Caco-2 (cell line): Measurements from ENCODE around the gene SELENOO. TPM values are rescaled to one million over a fixed set of nuclear protein-coding genes. Genes with fewer than 3 reads are reported as not detected.
A peak's percentile ranks its signal among the peaks of the same experiment; 100 is the strongest.

Source experiments
- BruUV-seq: library from RNA; stranded (reverse); fragments of 400-500 nt; replicated peaks from 2 replicates; lab custom pipeline; 2021; lab: Mats Ljungman, UMichigan
- CTCF ChIA-PET: fragments of 300-600 bp; sonication (Branson Sonifier 250); formaldehyde crosslinking; loops from one replicate; lab custom pipeline; 2022; ENCODE audit warnings: antibody characterized with exemption; lab: Charles Lee
- POLR2A ChIA-PET: fragments of 300-600 bp; sonication (Branson Sonifier 250); formaldehyde crosslinking; loops from one replicate; lab custom pipeline; 2022; ENCODE audit warnings: antibody characterized with exemption; lab: Charles Lee
- DNase-seq, 2 experiments: peaks; one replicate each; pipeline versions ENCODE4 v3.0.0 to v3.0.0-alpha.2; 2020 to 2022
- H3K27me3 ChIP-seq: replicated peaks from 2 replicates; pipeline ENCODE4 v1.6.0; 2011; ENCODE audit warnings: low read length; ENCODE audit not compliant: control insufficient read depth, insufficient read depth
- H3K36me3 ChIP-seq: 2 replicates; pipeline ENCODE4 v1.5.1; 2011; ENCODE audit warnings: low read length; ENCODE audit not compliant: control insufficient read depth, insufficient read depth
- H3K4me1 ChIP-seq: fragments of 250-450 bp; sonication (Bioruptor Pico); 2 replicates; pipeline ENCODE4 v1.5.1; 2020; ENCODE audit warnings: mild to moderate bottlenecking
- H3K4me3 ChIP-seq: 2 replicates; pipeline ENCODE4 v1.5.1; 2011; ENCODE audit warnings: low read depth, mild to moderate bottlenecking, control low read depth, low read length
- H3K9me3 ChIP-seq: fragments of 250-450 bp; sonication (Bioruptor Pico); 2 replicates; pipeline ENCODE4 v1.5.1; 2020; ENCODE audit warnings: mild to moderate bottlenecking, moderate library complexity
- H3K27ac Mint-ChIP-seq: one replicate; pipeline ENCODE4 v1.8.0; 2022; ENCODE audit warnings: mixed read lengths; ENCODE audit not compliant: unreplicated experiment
- H3K27me3 Mint-ChIP-seq: one replicate; pipeline ENCODE4 v1.8.0; 2022; ENCODE audit warnings: mixed read lengths; ENCODE audit not compliant: insufficient read depth, unreplicated experiment
- H3K36me3 Mint-ChIP-seq: one replicate; pipeline ENCODE4 v1.8.0; 2022; ENCODE audit warnings: mild to moderate bottlenecking, mixed read lengths; ENCODE audit not compliant: insufficient read depth, unreplicated experiment
- H3K4me1 Mint-ChIP-seq: one replicate; pipeline ENCODE4 v1.8.0; 2022; ENCODE audit warnings: low read depth, mixed read lengths; ENCODE audit not compliant: unreplicated experiment
- H3K4me3 Mint-ChIP-seq: one replicate; pipeline ENCODE4 v1.8.0; 2022; ENCODE audit warnings: mild to moderate bottlenecking, moderate library complexity, mixed read lengths; ENCODE audit not compliant: unreplicated experiment
- H3K9me3 Mint-ChIP-seq: one replicate; pipeline ENCODE4 v1.8.0; 2022; ENCODE audit warnings: mixed read lengths; ENCODE audit not compliant: unreplicated experiment
- intact Hi-C: fragments of 100-400 bp; cut with micrococcal nuclease; formaldehyde crosslinking; loops from one replicate; pipeline ENCODE4 v1.10.0; 2022; ENCODE audit not compliant: unreplicated experiment
- total RNA-seq: library from RNA; stranded (reverse); gene quantifications from 2 replicates; pipeline ENCODE4 v1.2.3, GENCODE V29; 2022
- TF ChIP-seq, protein P1 (sequence below), 2 experiments: fragments of 200-600 bp in 1 of 2; IDR thresholded peaks; 1 replicate in 1 of 2; 2 replicates in 1 of 2; pipeline versions ENCODE4 v1.5.1 to v1.8.0; 2011 to 2022; ENCODE audit warnings: antibody characterized with exemption in 1 of 2, control low read depth in 1 of 2, inconsistent platforms in 1 of 2, low read depth in 1 of 2, low read length in 1 of 2, mild to moderate bottlenecking in 1 of 2, moderate library complexity in 1 of 2; ENCODE audit not compliant: insufficient read depth in 1 of 2, severe bottlenecking in 1 of 2, unreplicated experiment in 1 of 2

The SELENOO gene
- total RNA-seq, 1 experiment from 2014 or later = 29.3 TPM

- no peaks in the 10 kb centered on the region for H3K9me3 Mint-ChIP-seq
- H3K36me3 Mint-ChIP-seq = peaks cover 21% of the 10 kb centered on the region
- no peaks in the 10 kb centered on the region; the same call in 1 of the 2 replicates for H3K36me3 ChIP-seq
- H3K4me3 ChIP-seq = no peak overlapping the region
- ChIA-PET POLR2A (no interaction called here), CTCF (no interaction called here)
- H3K9me3 ChIP-seq = no peaks in the 10 kb centered on the region
- H3K27ac Mint-ChIP-seq = no peak overlapping the region
- no TSS peak for BruUV-seq
- H3K4me3 Mint-ChIP-seq = no peak overlapping the region
- no peaks in the 10 kb centered on the region for H3K27me3 ChIP-seq
- no peaks in the 10 kb centered on the region for H3K4me1 ChIP-seq
- no peaks in the 10 kb centered on the region for H3K27me3 Mint-ChIP-seq
- no peak for DNase-seq
- intact Hi-C loops = no loop called here
- TF ChIP-seq, protein P1, sequence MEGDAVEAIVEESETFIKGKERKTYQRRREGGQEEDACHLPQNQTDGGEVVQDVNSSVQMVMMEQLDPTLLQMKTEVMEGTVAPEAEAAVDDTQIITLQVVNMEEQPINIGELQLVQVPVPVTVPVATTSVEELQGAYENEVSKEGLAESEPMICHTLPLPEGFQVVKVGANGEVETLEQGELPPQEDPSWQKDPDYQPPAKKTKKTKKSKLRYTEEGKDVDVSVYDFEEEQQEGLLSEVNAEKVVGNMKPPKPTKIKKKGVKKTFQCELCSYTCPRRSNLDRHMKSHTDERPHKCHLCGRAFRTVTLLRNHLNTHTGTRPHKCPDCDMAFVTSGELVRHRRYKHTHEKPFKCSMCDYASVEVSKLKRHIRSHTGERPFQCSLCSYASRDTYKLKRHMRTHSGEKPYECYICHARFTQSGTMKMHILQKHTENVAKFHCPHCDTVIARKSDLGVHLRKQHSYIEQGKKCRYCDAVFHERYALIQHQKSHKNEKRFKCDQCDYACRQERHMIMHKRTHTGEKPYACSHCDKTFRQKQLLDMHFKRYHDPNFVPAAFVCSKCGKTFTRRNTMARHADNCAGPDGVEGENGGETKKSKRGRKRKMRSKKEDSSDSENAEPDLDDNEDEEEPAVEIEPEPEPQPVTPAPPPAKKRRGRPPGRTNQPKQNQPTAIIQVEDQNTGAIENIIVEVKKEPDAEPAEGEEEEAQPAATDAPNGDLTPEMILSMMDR (IDR thresholded peaks at IDR 0.05; ENCODE audit: insufficient read depth in 1 of 2, low read depth in 1 of 2, low read length in 1 of 2, severe bottlenecking in 1 of 2, unreplicated experiment in 1 of 2) = no peak
- no peaks in the 10 kb centered on the region for H3K4me1 Mint-ChIP-seq
Measured at GRCh38 chr22:50225200-50225969, 24.6 kb downstream of the SELENOO start.

DNA sequence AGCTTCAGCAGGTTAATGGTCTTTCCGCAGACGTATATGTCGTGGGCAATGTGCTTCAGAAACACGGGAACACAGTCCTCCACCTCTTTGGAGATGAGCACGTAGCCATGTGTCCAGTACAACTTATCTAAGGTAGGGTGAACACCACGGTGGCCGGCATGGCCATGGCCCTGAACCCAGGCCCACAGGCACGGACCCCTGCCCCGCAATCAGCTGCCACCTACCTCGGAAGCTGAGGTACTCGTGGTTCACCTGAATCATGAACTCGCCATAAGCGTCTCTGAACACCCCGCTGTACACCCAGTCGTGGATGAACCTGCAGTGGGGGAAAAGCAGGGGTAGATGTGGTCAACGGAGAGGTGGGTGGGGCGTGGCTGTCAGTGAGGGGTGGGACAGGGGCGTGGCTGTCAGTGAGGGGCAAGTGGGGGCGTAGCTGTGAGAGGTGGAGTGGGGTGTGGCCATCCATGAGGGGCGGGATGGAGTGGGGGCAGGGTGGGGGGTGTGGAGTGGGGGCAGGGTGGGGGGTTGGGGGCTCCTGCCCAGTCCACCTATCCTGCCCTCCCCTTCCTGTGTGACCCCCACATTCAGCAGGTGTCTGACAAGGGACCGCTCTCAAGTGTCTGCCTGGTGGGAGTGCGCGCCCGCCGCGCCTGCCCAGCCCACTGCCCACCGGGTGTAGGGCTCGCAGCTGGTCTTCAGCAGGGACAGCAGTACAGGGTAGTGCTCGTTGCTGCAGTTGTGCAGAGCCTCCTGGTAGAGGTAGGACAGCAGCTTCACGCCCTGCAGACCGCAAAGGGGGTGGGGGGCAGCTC is 25.5 kb downstream of the SELENOO start:
- Mint-ChIP-seq H3K27me3 (no peaks in the 10 kb centered on the region), H3K4me3 (no peak overlapping the region), H3K4me1 (no peaks in the 10 kb centered on the region), H3K27ac (no peak overlapping the region), H3K36me3 (peaks cover 20% of the 10 kb centered on the region), H3K9me3 (no peaks in the 10 kb centered on the region)
- H3K36me3 ChIP-seq = no peaks in the 10 kb centered on the region
- no peaks in the 10 kb centered on the region for H3K27me3 ChIP-seq
- intact Hi-C loops = no loop called here
- no peaks in the 10 kb centered on the region for H3K4me1 ChIP-seq
- DNase-seq = peak in 1 of 2 experiments; percentile 32
- no peaks in the 10 kb centered on the region for H3K9me3 ChIP-seq
- H3K4me3 ChIP-seq = no peak overlapping the region
- BruUV-seq = no TSS peak
- TF ChIP-seq, protein P1 (IDR thresholded peaks at IDR 0.05; ENCODE audit: insufficient read depth in 1 of 2, low read depth in 1 of 2, low read length in 1 of 2, severe bottlenecking in 1 of 2, unreplicated experiment in 1 of 2) = no peak
- ChIA-PET CTCF (no interaction called here), POLR2A (no interaction called here)

DNA sequence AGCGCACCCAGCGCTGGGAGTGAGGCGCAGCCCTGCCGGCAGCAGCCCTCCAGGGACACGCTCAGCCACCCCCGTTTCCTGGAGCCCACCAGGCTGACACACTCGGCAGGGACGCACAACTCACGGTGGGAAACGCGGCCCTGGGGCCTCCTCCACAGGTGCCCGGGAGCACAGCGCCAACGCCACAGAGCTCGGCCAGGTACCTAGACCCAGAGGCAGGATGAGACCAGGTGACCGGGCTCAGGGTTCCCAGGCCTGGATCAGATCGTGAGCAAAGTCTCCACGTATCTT is 26.0 kb downstream of the SELENOO start:
- Mint-ChIP-seq H3K4me3 (no peak overlapping the region), H3K9me3 (no peaks in the 10 kb centered on the region), H3K27me3 (no peaks in the 10 kb centered on the region), H3K27ac (no peak overlapping the region), H3K36me3 (peaks cover 20% of the 10 kb centered on the region), H3K4me1 (no peaks in the 10 kb centered on the region)
- no peaks in the 10 kb centered on the region for H3K4me1 ChIP-seq
- no peaks in the 10 kb centered on the region for H3K27me3 ChIP-seq
- TF ChIP-seq, protein P1 (IDR thresholded peaks at IDR 0.05; ENCODE audit: insufficient read depth in 1 of 2, low read depth in 1 of 2, low read length in 1 of 2, severe bottlenecking in 1 of 2, unreplicated experiment in 1 of 2) = no peak
- H3K9me3 ChIP-seq = no peaks in the 10 kb centered on the region
- H3K36me3 ChIP-seq = no peaks in the 10 kb centered on the region
- no TSS peak for BruUV-seq
- no peak for DNase-seq
- CTCF ChIA-PET = no interaction called here
- H3K4me3 ChIP-seq = no peak overlapping the region
- intact Hi-C loops = no loop called here
- POLR2A ChIA-PET = no interaction called here
